Activated naive CD4-positive, alpha-beta T cell treated with anti-CD3 and anti-CD28 coated beads, Interleukin-2, amount 50 U/mL, for 72 hours (primary cell): ENCODE measurements around the gene DDX28. TPM values are rescaled to one million over a fixed set of nuclear protein-coding genes. Genes with fewer than 3 reads are reported as not detected.

Experiments used
- ATAC-seq, 2 donors: fragments of 150-1000 bp; cut with Tn5 transposase; 2 replicates each; pipeline ENCODE4 v1.10.0; 2021; ENCODE audit warnings: mild to moderate bottlenecking in 2 of 2, moderate library complexity in 2 of 2
- DNase-seq, 2 donors: peaks; one replicate each; pipeline ENCODE4 v3.0.0; 2021 to 2022; ENCODE audit warnings: low spot score in 2 of 2
- H3K27ac Mint-ChIP-seq, 2 donors: one replicate each; pipeline ENCODE4 v1.8.0; 2022; ENCODE audit warnings: mild to moderate bottlenecking in 2 of 2, mixed read lengths in 2 of 2
- H3K36me3 Mint-ChIP-seq, 2 donors: one replicate each; pipeline ENCODE4 v1.8.0; 2022; ENCODE audit warnings: mixed read lengths in 2 of 2
- H3K9me3 Mint-ChIP-seq, 2 donors: one replicate each; pipeline ENCODE4 v1.8.0; 2022; ENCODE audit warnings: mixed read lengths in 2 of 2
- total RNA-seq, 2 donors: library from RNA; stranded (reverse); gene quantifications; one replicate each; pipeline ENCODE4 v1.2.3, GENCODE V29; 2022

Gene DDX28, protein sequence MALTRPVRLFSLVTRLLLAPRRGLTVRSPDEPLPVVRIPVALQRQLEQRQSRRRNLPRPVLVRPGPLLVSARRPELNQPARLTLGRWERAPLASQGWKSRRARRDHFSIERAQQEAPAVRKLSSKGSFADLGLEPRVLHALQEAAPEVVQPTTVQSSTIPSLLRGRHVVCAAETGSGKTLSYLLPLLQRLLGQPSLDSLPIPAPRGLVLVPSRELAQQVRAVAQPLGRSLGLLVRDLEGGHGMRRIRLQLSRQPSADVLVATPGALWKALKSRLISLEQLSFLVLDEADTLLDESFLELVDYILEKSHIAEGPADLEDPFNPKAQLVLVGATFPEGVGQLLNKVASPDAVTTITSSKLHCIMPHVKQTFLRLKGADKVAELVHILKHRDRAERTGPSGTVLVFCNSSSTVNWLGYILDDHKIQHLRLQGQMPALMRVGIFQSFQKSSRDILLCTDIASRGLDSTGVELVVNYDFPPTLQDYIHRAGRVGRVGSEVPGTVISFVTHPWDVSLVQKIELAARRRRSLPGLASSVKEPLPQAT
- 10 to 100 TPM in 1 of 2 donors, 1 to 10 TPM in 1; 7.7 to 15.6 TPM for total RNA-seq

GRCh38 chr16:68022728-68023537, at the start of gene DDX28, which contains the start of gene DUS2:
Gene DDX28, minus strand, starts transcription at chr16:68023232. Its CDS starts 30 bp downstream, at chr16:68023202.
Gene DUS2, plus strand, starts transcription at chr16:68023284. Its CDS starts 14,740 bp downstream, at chr16:68038024.
- peak; percentile 93 for DNase-seq
- peak; percentile 95 for ATAC-seq
- H3K9me3 Mint-ChIP-seq: no peaks in the 10 kb centered on the region
- peaks cover 17 to 26% of the 10 kb centered on the region in 2 donors for H3K36me3 Mint-ChIP-seq
- H3K27ac Mint-ChIP-seq: peak within 1 kb of the TSS; percentile 91 to 98

DNA sequence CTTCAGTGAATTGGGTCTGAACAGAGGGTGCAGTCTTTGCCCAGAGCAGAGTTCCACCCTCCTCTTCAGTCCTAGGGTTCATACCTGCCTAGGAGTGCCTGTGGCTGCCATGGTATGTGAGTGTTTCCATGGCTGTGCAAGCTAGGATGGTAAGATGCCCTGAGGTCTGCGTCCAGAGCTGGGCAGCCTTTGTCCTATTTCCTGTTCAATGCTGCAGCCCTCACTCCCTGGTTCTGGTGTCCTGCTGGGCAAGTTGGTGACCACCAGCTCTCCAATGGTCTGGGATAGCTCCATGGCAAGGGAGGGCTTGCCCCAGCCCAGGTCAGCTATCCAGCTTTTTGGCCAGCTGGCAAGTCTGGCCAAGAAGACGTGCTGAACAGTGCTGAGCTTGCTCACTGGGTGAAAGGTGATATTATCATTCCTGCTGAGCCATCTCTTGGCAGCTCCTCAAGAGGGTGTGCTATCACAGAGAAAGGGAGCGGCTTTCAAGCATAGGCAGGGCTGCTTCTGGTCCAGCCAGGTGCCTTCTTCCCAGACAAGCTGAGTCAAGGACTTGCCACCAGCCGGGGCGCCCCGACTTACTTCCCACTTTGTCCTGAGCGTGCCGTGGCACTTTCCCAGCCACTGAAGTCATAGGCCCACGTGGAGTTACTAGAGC, 49.1 kb upstream of the DDX28 start:
- DNase-seq (no peak), ATAC-seq (no peak)
- peaks cover 57 to 63% of the 10 kb centered on the region in 2 donors for H3K36me3 Mint-ChIP-seq
- no peaks in the 10 kb centered on the region for H3K9me3 Mint-ChIP-seq
- no peak overlapping the region for H3K27ac Mint-ChIP-seq

- peaks cover 55 to 61% of the 10 kb centered on the region in 2 donors for H3K36me3 Mint-ChIP-seq
- no peaks in the 10 kb centered on the region for H3K9me3 Mint-ChIP-seq
- no peak for DNase-seq
- peak overlapping the region in 1 of 2 donors; percentile 74 for H3K27ac Mint-ChIP-seq
- ATAC-seq: peak in 1 of 2 donors; percentile 6
Observed at GRCh38 chr16:68071518-68071901, 48.5 kb upstream of the DDX28 start.

DNA sequence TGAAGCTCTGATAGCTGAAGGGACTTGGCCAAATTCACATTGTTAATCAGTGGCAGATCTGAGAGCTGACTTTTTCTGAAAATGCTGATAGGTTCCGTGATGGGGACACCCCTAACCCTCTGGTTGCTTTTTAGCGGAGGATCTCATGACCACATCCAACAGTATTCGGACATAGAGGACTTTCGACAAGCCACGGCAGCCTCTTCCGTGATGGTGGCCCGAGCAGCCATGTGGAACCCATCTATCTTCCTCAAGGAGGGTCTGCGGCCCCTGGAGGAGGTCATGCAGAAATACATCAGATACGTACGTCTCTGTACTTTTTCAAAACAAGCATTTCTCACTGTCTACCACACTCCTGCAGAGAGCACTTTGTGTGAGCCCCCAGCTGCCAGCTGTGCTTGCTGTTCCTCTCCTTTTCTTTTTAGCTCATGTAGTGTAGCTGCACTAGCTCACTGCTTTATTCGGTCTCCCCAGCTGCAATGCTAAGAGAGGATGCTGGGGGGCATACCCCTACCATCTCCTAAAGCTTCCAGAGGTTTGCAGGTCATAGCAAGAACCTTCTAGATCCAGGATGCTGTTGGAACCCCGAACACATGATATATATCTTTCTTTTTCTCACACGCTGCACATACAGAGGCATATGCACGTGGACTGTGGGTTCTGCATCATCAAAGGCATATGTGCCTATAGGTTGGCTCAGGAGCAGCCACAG, 47.9 kb upstream of the DDX28 start:
- Mint-ChIP-seq H3K36me3 (peaks cover 51 to 61% of the 10 kb centered on the region in 2 donors), H3K9me3 (no peaks in the 10 kb centered on the region), H3K27ac (peak overlapping the region; percentile 70 to 74)
- ATAC-seq (peak; percentile 38 to 77), DNase-seq (peak in 1 of 2 donors; percentile 43)

DNA sequence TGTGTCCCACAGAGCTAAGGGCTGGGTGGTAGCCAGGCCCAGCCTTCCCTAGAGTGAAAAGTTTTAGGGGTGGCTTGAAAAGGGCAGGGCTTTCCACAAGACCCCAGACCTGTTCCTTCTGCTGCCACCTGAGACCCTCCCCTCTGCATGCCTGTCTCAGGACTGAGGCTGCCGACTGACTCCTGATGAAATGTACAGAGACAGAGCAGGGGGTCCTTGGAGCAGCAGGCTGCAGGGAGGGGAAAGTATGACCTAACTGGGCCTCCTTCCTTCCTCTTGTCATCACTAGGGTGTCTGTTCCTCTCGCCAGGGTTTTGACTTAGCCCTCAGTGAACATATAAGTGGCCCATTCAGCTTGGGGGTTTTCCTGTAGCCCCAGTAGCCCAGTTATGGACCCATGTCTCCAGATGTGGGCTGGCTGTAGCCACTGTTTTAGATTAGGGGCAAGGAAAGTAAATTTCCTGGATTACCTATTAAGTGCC, 47.3 kb upstream of the DDX28 start:
- H3K27ac Mint-ChIP-seq: peak overlapping the region; percentile 70 to 74
- H3K36me3 Mint-ChIP-seq: peaks cover 45 to 55% of the 10 kb centered on the region in 2 donors
- peak in 1 of 2 donors; percentile 3 for ATAC-seq

DNA sequence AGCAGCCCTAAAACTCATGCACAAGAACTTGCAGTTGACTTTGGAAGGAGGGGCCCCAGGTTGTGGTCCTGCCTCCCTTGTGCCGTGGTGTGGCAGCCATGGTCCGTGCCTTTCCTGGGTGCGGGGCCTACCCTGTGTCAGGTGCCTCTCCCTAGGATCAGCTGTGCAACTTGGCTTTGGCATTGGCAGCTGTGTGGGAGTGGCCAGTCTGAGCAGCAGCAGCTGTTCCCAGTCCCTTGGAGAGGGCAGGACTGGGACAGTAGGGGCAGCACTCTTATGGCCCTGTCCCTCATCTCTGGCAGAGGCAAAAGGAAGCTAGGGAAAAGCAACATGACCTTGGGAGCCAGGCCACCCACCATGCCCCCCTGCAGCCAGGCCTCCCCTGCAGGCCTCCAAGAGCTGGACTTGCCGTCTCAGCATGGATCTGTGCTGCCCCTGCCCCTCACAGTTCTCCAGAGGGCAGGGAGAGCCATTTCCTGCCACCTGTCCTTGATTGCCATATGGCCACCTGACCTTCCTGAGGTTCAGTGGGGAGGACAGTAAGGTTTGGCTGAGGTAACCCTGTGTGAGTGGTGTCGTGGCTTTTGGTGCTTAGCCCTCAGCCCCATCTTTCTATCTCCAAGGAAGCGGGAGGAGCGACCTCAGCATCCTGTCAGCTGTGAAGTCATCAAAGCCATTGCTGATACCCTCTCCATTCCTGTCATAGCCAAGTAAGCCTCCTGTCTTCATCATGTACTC, 46.6 kb upstream of the DDX28 start:
- peak overlapping the region; percentile 65 to 74 for H3K27ac Mint-ChIP-seq
- ATAC-seq: peak; percentile 47 to 69
- peak in 1 of 2 donors; percentile 60 for DNase-seq
- no peaks in the 10 kb centered on the region for H3K9me3 Mint-ChIP-seq
- H3K36me3 Mint-ChIP-seq: peaks cover 39 to 49% of the 10 kb centered on the region in 2 donors

More for the DNA sequence above, 47.3 kb upstream of the DDX28 start:
- no peaks in the 10 kb centered on the region for H3K9me3 Mint-ChIP-seq
- DNase-seq: no peak

DNA sequence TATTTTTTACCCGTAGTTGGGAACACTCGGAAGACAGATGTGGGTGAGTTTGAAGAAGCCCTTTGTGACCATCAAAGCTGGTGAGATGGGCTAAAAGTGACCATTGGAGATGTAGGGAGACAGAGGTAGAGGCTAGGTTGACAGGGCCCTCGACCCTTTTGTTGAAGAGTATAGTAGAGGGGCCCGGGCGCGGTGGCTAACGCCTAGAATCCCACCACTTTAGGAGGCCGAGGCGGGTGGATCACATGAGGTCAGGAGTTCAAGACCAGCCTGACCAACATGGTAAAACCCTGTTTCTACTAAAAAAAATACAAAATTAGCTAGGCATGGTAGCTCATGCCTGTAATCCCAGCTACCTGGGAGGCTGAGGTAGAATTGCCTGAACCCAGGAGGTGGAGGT, 45.9 kb upstream of the DDX28 start:
- peak overlapping the region in 1 of 2 donors; percentile 55 for H3K27ac Mint-ChIP-seq
- peak in 1 of 2 donors; percentile 30 for DNase-seq
- no peak for ATAC-seq
- peaks cover 31 to 42% of the 10 kb centered on the region in 2 donors for H3K36me3 Mint-ChIP-seq
- H3K9me3 Mint-ChIP-seq: no peaks in the 10 kb centered on the region

- DNase-seq (no peak), ATAC-seq (no peak)
- no peaks in the 10 kb centered on the region for H3K9me3 Mint-ChIP-seq
- H3K27ac Mint-ChIP-seq: peak overlapping the region in 1 of 2 donors; percentile 38
- H3K36me3 Mint-ChIP-seq: peaks cover 30 to 32% of the 10 kb centered on the region in 2 donors
Observed at GRCh38 chr16:68066763-68067162, 43.7 kb upstream of the DDX28 start.

DNA sequence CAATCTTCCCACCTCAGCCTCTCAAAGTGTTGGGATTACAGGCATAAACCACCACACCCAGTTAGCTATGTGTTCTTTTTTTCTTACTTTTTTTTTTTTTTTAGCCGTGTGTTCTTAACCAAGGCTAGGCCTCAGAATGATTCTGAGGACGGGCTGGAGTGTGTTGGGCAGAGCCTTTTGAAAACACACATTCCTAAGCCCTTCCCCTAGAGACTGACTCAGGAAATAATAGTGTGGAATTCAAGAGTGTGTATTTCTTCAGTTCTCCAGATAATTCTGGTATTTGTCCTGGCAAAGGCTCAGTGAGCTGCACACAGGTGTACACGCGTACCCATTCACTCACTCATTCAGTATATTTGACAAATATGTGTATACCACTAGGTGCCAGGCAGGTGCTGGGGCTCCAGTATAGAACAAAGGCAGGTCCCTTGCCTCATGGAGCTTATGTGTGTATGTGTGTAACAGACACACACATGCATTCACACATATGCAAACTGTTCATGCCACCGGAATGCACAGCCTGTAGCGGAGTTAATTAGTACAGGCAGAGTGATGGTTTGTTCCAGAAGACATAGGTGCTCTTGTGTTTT, 42.8 kb upstream of the DDX28 start:
- peaks cover 24 to 32% of the 10 kb centered on the region in 2 donors for H3K36me3 Mint-ChIP-seq
- no peaks in the 10 kb centered on the region for H3K9me3 Mint-ChIP-seq
- H3K27ac Mint-ChIP-seq: peak overlapping the region in 1 of 2 donors; percentile 38
- no peak for ATAC-seq
- peak in 1 of 2 donors; percentile 34 for DNase-seq

DNA sequence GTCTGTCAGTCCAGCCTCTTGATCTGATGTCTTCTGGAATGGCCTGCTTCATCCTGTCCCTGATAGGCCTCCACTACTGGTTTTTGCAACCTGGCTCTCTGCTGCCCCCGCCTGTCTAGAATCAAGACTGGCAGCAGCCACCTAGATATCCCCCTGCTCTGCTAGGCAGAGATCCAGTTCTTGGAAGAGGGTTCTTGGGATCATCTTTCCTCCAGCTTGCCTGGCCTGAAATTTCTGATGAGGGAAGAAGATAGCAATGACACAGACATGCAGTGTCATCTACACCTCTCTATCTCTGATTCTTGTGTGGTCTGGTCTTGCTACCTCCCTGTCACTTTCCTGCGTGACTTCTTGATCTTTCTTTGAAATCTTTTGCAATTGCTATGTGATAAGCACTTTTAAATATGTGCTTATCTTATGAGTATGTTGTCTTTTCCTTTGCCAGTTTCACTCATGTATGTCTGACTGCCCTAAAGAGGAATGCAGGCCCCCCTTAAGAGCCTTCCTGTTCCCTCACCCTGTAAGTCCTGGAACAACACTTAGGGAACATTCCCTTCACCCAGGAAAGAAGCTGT, 41.8 kb upstream of the DDX28 start:
- DNase-seq: peak; percentile 72 to 75
- H3K27ac Mint-ChIP-seq: peak overlapping the region; percentile 83 to 85
- H3K36me3 Mint-ChIP-seq: peaks cover 19 to 28% of the 10 kb centered on the region in 2 donors
- peak; percentile 80 to 85 for ATAC-seq
- no peaks in the 10 kb centered on the region for H3K9me3 Mint-ChIP-seq

GRCh38 chr16:68062910-68063393, 39.9 kb upstream of the DDX28 start:
- DNase-seq: peak in 1 of 2 donors; percentile 55
- peaks cover 19 to 40% of the 10 kb centered on the region in 2 donors for H3K36me3 Mint-ChIP-seq
- H3K27ac Mint-ChIP-seq: peak overlapping the region; percentile 68 to 90
- no peaks in the 10 kb centered on the region for H3K9me3 Mint-ChIP-seq
- ATAC-seq: peak; percentile 66 to 76

- ATAC-seq: no peak
- no peaks in the 10 kb centered on the region for H3K9me3 Mint-ChIP-seq
- DNase-seq: peak in 1 of 2 donors; percentile 23
- peak overlapping the region; percentile 71 to 72 for H3K27ac Mint-ChIP-seq
- H3K36me3 Mint-ChIP-seq: peaks cover 22 to 40% of the 10 kb centered on the region in 2 donors
Observed at GRCh38 chr16:68061396-68061795, 38.4 kb upstream of the DDX28 start.

DNA sequence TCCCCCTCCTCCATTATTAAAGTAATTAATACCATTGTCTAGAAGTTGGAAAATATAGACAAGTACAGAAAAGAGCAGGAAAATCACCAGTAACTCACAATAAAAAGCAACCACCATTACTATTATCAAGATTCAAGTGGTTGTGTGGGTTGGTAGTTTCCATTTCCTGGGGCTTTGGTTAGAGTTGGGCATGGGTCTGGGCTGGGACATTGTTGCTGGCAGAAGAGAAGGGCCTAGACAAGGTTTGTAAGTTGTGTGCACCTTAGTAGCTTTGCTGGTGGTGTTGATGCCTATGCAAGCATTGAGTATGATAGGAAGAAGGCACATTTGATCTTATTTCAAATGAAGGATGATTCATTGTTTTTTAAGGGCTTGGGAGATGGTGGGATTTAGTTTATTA, 36.8 kb upstream of the DDX28 start:
- Mint-ChIP-seq H3K27ac (peak overlapping the region in 1 of 2 donors; percentile 62), H3K36me3 (peaks cover 18 to 40% of the 10 kb centered on the region in 2 donors), H3K9me3 (no peaks in the 10 kb centered on the region)
- ATAC-seq (no peak), DNase-seq (no peak)

GRCh38 chr16:68055395-68055794, 32.4 kb upstream of the DDX28 start:
- DNase-seq (no peak), ATAC-seq (no peak)
- H3K36me3 Mint-ChIP-seq: peaks cover 16 to 33% of the 10 kb centered on the region in 2 donors
- H3K9me3 Mint-ChIP-seq: no peaks in the 10 kb centered on the region
- no peak overlapping the region for H3K27ac Mint-ChIP-seq
